A549 (cell line): Measurements from ENCODE around the gene LGR5. TPM values are rescaled to one million over a fixed set of nuclear protein-coding genes. Genes with fewer than 3 reads are reported as not detected.
A peak's percentile ranks its signal among the peaks of the same experiment; 100 is the strongest.
"Not testable (repeated sequence)": the region's sequence is repeated elsewhere in the genome, so short reads cannot be mapped to it uniquely, and the experiment has no call there.

Experiments
- ATAC-seq, 2 experiments: fragments of 200-7000 bp in 1 of 2; fragments of >200 bp in 1 of 2; cut with Nextera tagmentation in 1 of 2; cut with Tn5 transposase in 1 of 2; 3 replicates each; pipeline versions ENCODE4 v1.8.0 to v1.9.1; 2018 to 2020; ENCODE audit warnings: mild to moderate bottlenecking in 1 of 2, moderate library complexity in 1 of 2
- CTCF ChIA-PET: fragments of 300-600 bp; sonication (Branson Sonifier 250); formaldehyde crosslinking; extraction: SDS; loops from one replicate; lab custom pipeline; 2021; ENCODE audit warnings: antibody characterized with exemption, inconsistent platforms; lab: Yijun Ruan, JAX
- POLR2A ChIA-PET: fragments of 350-600 bp; formaldehyde crosslinking; extraction: SDS; loops from one replicate; lab custom pipeline; 2021; ENCODE audit warnings: antibody characterized with exemption, inconsistent platforms; lab: Yijun Ruan, JAX
- DNase-seq, 2 experiments: peaks; one replicate each; pipeline versions ENCODE4 v3.0.0 to v3.0.0-alpha.2; 2011 to 2016; ENCODE audit warnings: low read depth in 1 of 2, low spot score in 1 of 2
- FAIRE-seq: peaks from 2 replicates; lab custom pipeline; 2011; peaks lifted over from hg19 to GRCh38; lab: Jason Lieb, UNC
- H3K27ac ChIP-seq, 2 experiments: fragments of >200 bp; sonication (Bioruptor Twin); formaldehyde crosslinking; 3 replicates each; pipeline ENCODE4 v1.5.1; 2016 to 2017
- H3K4me1 ChIP-seq: fragments of >200 bp; sonication (Bioruptor Twin); formaldehyde crosslinking; 3 replicates; pipeline ENCODE4 v1.6.1; 2016
- H3K4me2 ChIP-seq: fragments of >200 bp; sonication (Bioruptor Twin); formaldehyde crosslinking; 3 replicates; pipeline ENCODE4 v1.6.1; 2016
- H3K4me3 ChIP-seq: fragments of >200 bp; sonication (Bioruptor Twin); formaldehyde crosslinking; 3 replicates; pipeline ENCODE4 v1.5.1; 2016
- H3K9me3 ChIP-seq: fragments of >200 bp; sonication (Bioruptor Twin); formaldehyde crosslinking; 3 replicates; pipeline ENCODE4 v1.6.1; 2016
- CBX2 ChIP-seq: fragments of 200-600 bp; sonication (generic); IDR thresholded peaks from 2 replicates; pipeline ENCODE4 v1.6.1; 2016; ENCODE audit warnings: low read depth, mild to moderate bottlenecking, borderline replicate concordance
- CBX8 ChIP-seq: fragments of 200-600 bp; sonication (generic); IDR thresholded peaks from 2 replicates; pipeline ENCODE4 v1.6.1; 2016
- CEBPB ChIP-seq, 2 experiments: fragments of >200 bp in 1 of 2; sonication (Bioruptor Twin) in 1 of 2; formaldehyde crosslinking in 1 of 2; IDR thresholded peaks; 2 replicates each; pipeline ENCODE4 v1.6.1; 2012 to 2016
- CHD2 ChIP-seq: fragments of 150-350 bp; IDR thresholded peaks from 2 replicates; pipeline ENCODE4 v1.6.1; 2014; ENCODE audit warnings: low read length; ENCODE audit not compliant: partially characterized antibody
- CHD4 ChIP-seq: fragments of 200-600 bp; sonication (generic); IDR thresholded peaks from 2 replicates; pipeline ENCODE4 v1.6.1; 2016; ENCODE audit warnings: antibody characterized with exemption, mild to moderate bottlenecking, borderline replicate concordance
- ESRRA ChIP-seq: fragments of 150-350 bp; IDR thresholded peaks from 2 replicates; pipeline ENCODE4 v1.6.1; 2014; ENCODE audit warnings: mild to moderate bottlenecking, low read length, borderline replicate concordance
- FOSB ChIP-seq: fragments of 250-450 bp; sonication (Bioruptor Pico); IDR thresholded peaks from 2 replicates; pipeline ENCODE4 v1.5.0; 2020; ENCODE audit warnings: mild to moderate bottlenecking, moderate library complexity
- FOSL2 ChIP-seq, 2 experiments: fragments of 450-650 bp in 1 of 2; fragments of >200 bp in 1 of 2; sonication (Bioruptor Twin) in 1 of 2; formaldehyde crosslinking; IDR thresholded peaks; 2 replicates each; pipeline versions ENCODE4 v1.5.0 to v1.6.1; 2016 to 2020; ENCODE audit warnings: mild to moderate bottlenecking in 1 of 2, moderate library complexity in 1 of 2
- FOXS1 ChIP-seq: fragments of 250-450 bp; sonication (Bioruptor Pico); IDR thresholded peaks from 2 replicates; pipeline ENCODE4 v1.5.0; 2020; ENCODE audit warnings: mild to moderate bottlenecking, moderate library complexity
- HMGXB4 ChIP-seq: fragments of 250-450 bp; sonication (Bioruptor Pico); IDR thresholded peaks from 2 replicates; pipeline ENCODE4 v1.5.0; 2021; ENCODE audit warnings: mild to moderate bottlenecking, moderate library complexity, borderline replicate concordance
- HOXB5 ChIP-seq: fragments of 250-450 bp; sonication (Bioruptor Pico); IDR thresholded peaks from 2 replicates; pipeline ENCODE4 v1.5.0; 2020; ENCODE audit warnings: mild to moderate bottlenecking, moderate library complexity
- JUN ChIP-seq, 2 experiments: fragments of >200 bp; sonication (Bioruptor Twin); formaldehyde crosslinking; IDR thresholded peaks; 2 replicates in 1 of 2; 3 replicates in 1 of 2; pipeline ENCODE4 v1.6.1; 2016 to 2017
- KDM5A ChIP-seq: fragments of 200-600 bp; sonication (generic); IDR thresholded peaks from 2 replicates; pipeline ENCODE4 v1.6.1; 2016; ENCODE audit warnings: antibody characterized with exemption, mild to moderate bottlenecking
- MAX ChIP-seq: IDR thresholded peaks from 2 replicates; pipeline ENCODE4 v1.6.1; 2012
- NPAS2 ChIP-seq: fragments of 250-450 bp; sonication (Bioruptor Pico); IDR thresholded peaks from 2 replicates; pipeline ENCODE4 v1.8.0; 2022; ENCODE audit warnings: mild to moderate bottlenecking, moderate library complexity, borderline replicate concordance
- RAD21 ChIP-seq, 2 experiments: fragments of >200 bp in 1 of 2; sonication (Bioruptor Twin) in 1 of 2; formaldehyde crosslinking in 1 of 2; IDR thresholded peaks in 1 of 2; conservative IDR thresholded peaks in 1 of 2; 2 replicates in 1 of 2; 3 replicates in 1 of 2; pipeline ENCODE4 v1.6.1; 2012 to 2018; ENCODE audit warnings: inconsistent platforms in 1 of 2
- RCOR1 ChIP-seq: fragments of 150-350 bp; IDR thresholded peaks from 2 replicates; pipeline ENCODE4 v1.6.1; 2014; ENCODE audit warnings: antibody characterized with exemption, low read length, low read depth
- RFX5 ChIP-seq: fragments of 450-650 bp; IDR thresholded peaks from 2 replicates; pipeline ENCODE4 v1.7.1; 2014; ENCODE audit warnings: antibody characterized with exemption, mild to moderate bottlenecking, moderate library complexity
- RNF2 ChIP-seq: fragments of 200-600 bp; sonication (generic); IDR thresholded peaks from 2 replicates; pipeline ENCODE4 v1.6.1; 2016; ENCODE audit warnings: low read depth, mild to moderate bottlenecking, antibody characterized with exemption, moderate library complexity, borderline replicate concordance
- SMC3 ChIP-seq: fragments of >200 bp; sonication (Bioruptor Twin); formaldehyde crosslinking; IDR thresholded peaks from 3 replicates; pipeline ENCODE4 v1.6.1; 2018; ENCODE audit warnings: inconsistent platforms
- SREBF2 ChIP-seq: fragments of 450-650 bp; IDR thresholded peaks from 2 replicates; pipeline ENCODE4 v1.6.1; 2014; ENCODE audit warnings: mild to moderate bottlenecking, moderate library complexity
- TP53 ChIP-seq: fragments of 250-450 bp; sonication (Bioruptor Pico); IDR thresholded peaks from 2 replicates; pipeline ENCODE4 v1.5.0; 2021; ENCODE audit warnings: mild to moderate bottlenecking, moderate library complexity
- WGBS: methylation state at CpG from one replicate; pipeline ENCODE4 v1.1.6; 2017; ENCODE audit errors: missing lambda C conversion rate; 5-methylcytosine and 5-hydroxymethylcytosine counted together
- polyA plus RNA-seq, 4 experiments: library from polyadenylated mRNA; depleted of rRNA in 3 of 4; stranded (reverse); fragments of >200 nt; fragmentation: RNase III in 1 of 4; extraction: RNeasy Plus Mini Kit Qiagen cat#74134 plus additional on column Dnase treatment in 1 of 4; gene quantifications; 2 replicates in 3 of 4; 3 replicates in 1 of 4; pipeline ENCODE4 v1.2.3, GENCODE V29; 2011 to 2017

Gene LGR5
- polyA plus RNA-seq, 2 of the 4 experiments (the other 2 are of a cell fraction): not detected

- TF ChIP-seq RFX5: no peak
- no peak for TF ChIP-seq NPAS2 (CRISPR knock-in tag)
- TF ChIP-seq RCOR1: no peak
- no peak for TF ChIP-seq FOSB (CRISPR knock-in tag)
- TF ChIP-seq CBX2: no peak
Observed at GRCh38 chr12:71478270-71478669, 38.7 kb downstream of the LGR5 start (continued).

GRCh38 chr12:71484272-71484905 lies 44.8 kb downstream of the LGR5 start:
- DNase-seq (no peak), ATAC-seq (peak in 1 of 2 experiments; percentile 43; a peak in 1 of 6 replicates), FAIRE-seq (no peak)
- H3K4me3 ChIP-seq: no peak overlapping the region
- no peaks in the 10 kb centered on the region for H3K9me3 ChIP-seq
- H3K4me1 ChIP-seq: no peaks in the 10 kb centered on the region
- TF ChIP-seq FOSL2 (IDR thresholded peaks at IDR 0.05): no peak
- no peak for TF ChIP-seq FOSL2 (CRISPR knock-in tag; IDR thresholded peaks at IDR 0.05)
- no peak for TF ChIP-seq TP53 (CRISPR knock-in tag)
- no peak for TF ChIP-seq CEBPB (IDR thresholded peaks at IDR 0.05)
- no peak for TF ChIP-seq SREBF2
- no peak for TF ChIP-seq MAX
- no peak for TF ChIP-seq RNF2
- TF ChIP-seq JUN (IDR thresholded peaks at IDR 0.05): no peak
- no peak for TF ChIP-seq ESRRA
- TF ChIP-seq CBX8: no peak
- no peak for TF ChIP-seq FOXS1
- TF ChIP-seq SMC3: no peak
- no peak for TF ChIP-seq CHD2
- no peak for TF ChIP-seq CHD4
- TF ChIP-seq KDM5A: no peak
- TF ChIP-seq HMGXB4 (CRISPR knock-in tag): no peak
- TF ChIP-seq HOXB5 (CRISPR knock-in tag): no peak
- no peak for TF ChIP-seq RAD21 (conservative IDR thresholded peaks at IDR 0.05 in 1 of 2, IDR thresholded peaks at IDR 0.05 in 1 of 2)
- ChIA-PET POLR2A (no interaction called here), CTCF (interaction anchor here (1.1 kb wide), 1 partner anchor 263 kb away, joined by 3 read pairs; no protein-coding TSS in a partner anchor)
- no peak overlapping the region for H3K27ac ChIP-seq
- H3K4me2 ChIP-seq: peak overlapping the region; percentile 37
- 10% methylated on average over 8 of the region's 8 CpGs for WGBS

- FAIRE-seq, ATAC-seq, H3K9me3 ChIP-seq, CTCF ChIA-PET, DNase-seq, H3K27ac ChIP-seq, H3K4me2 ChIP-seq, POLR2A ChIA-PET, H3K4me3 ChIP-seq, H3K4me1 ChIP-seq: not testable (repeated sequence)
- WGBS: 17% methylated on average over 2 of the region's 2 CpGs
Observed at GRCh38 chr12:71490844-71491243, 51.2 kb downstream of the LGR5 start.
